GM12878 (cell line): Measurements from ENCODE around the gene CATSPER3. TPM values are rescaled to one million over a fixed set of nuclear protein-coding genes. Genes with fewer than 3 reads are reported as not detected.

ENCODE experiments used
- ATAC-seq: fragments of 200-7000 bp; cut with Tn5 transposase; 3 replicates; pipeline ENCODE4 v1.9.1; 2020; ENCODE audit warnings: mild to moderate bottlenecking, moderate library complexity
- BruUV-seq: library from RNA; stranded (reverse); fragments of 400-500 nt; replicated peaks from 2 replicates; lab custom pipeline; 2021; lab: Mats Ljungman, UMichigan
- CTCF ChIA-PET: fragments of 300-600 bp; sonication (Branson Sonifier 250); formaldehyde crosslinking; extraction: SDS; loops from one replicate; lab custom pipeline; 2021; ENCODE audit warnings: inconsistent platforms; lab: Yijun Ruan, JAX
- POLR2A ChIA-PET: fragments of 350-600 bp; formaldehyde crosslinking; extraction: SDS; loops from one replicate; lab custom pipeline; 2021; ENCODE audit warnings: inconsistent platforms; lab: Charles Lee
- RAD21 ChIA-PET: fragments of 300-600 bp; sonication (Branson Sonifier 250); formaldehyde crosslinking; loops from one replicate; lab custom pipeline; 2023; ENCODE audit warnings: antibody characterized with exemption; ENCODE audit not compliant: unreplicated experiment; lab: Charles Lee
- SMC1A ChIA-PET: fragments of 300-600 bp; sonication (Branson Sonifier 250); formaldehyde crosslinking; loops from one replicate; lab custom pipeline; 2023; ENCODE audit not compliant: unreplicated experiment, uncharacterized antibody; lab: Charles Lee
- DNase-seq: peaks from one replicate; pipeline ENCODE4 v3.0.0-alpha.2; 2011; ENCODE audit warnings: low read depth, low spot score
- FAIRE-seq: peaks from 3 replicates; lab custom pipeline; 2011; peaks lifted over from hg19 to GRCh38; lab: Jason Lieb, UNC
- H2AFZ ChIP-seq: 2 replicates; pipeline ENCODE4 v1.6.0; 2011; ENCODE audit warnings: low read depth, low read length, control low read depth; ENCODE audit not compliant: control insufficient read depth
- H3K27ac ChIP-seq: 2 replicates; pipeline ENCODE4 v1.5.1; 2011; ENCODE audit warnings: control low read depth; ENCODE audit not compliant: control insufficient read depth, insufficient read depth
- H3K27me3 ChIP-seq, 2 experiments: replicated peaks in 1 of 2; 2 replicates each; pipeline versions ENCODE4 v1.6.0 to v1.6.1; 2011; ENCODE audit warnings: low read length in 1 of 2; ENCODE audit not compliant: control insufficient read depth in 2 of 2, insufficient read depth in 2 of 2
- H3K36me3 ChIP-seq, 2 experiments: 2 replicates each; pipeline ENCODE4 v1.5.1; 2011; ENCODE audit warnings: low read length in 1 of 2; ENCODE audit not compliant: control insufficient read depth in 2 of 2, insufficient read depth in 2 of 2
- H3K4me1 ChIP-seq: 2 replicates; pipeline ENCODE4 v1.6.1; 2011; ENCODE audit warnings: mild to moderate bottlenecking, low read length, moderate library complexity, mixed read lengths; ENCODE audit not compliant: control insufficient read depth, insufficient read depth
- H3K4me2 ChIP-seq: 2 replicates; pipeline ENCODE4 v1.6.0; 2011; ENCODE audit warnings: control low read depth; ENCODE audit not compliant: control insufficient read depth, insufficient read depth
- H3K4me3 ChIP-seq: fragments of 200-600 bp; sonication (generic); 2 replicates; pipeline ENCODE4 v1.5.1; 2016
- H3K79me2 ChIP-seq: 2 replicates; pipeline ENCODE4 v1.6.0; 2011; ENCODE audit warnings: low read length; ENCODE audit not compliant: control insufficient read depth, insufficient read depth
- H3K9ac ChIP-seq: 2 replicates; pipeline ENCODE4 v1.8.0; 2011; ENCODE audit warnings: low read length, control low read depth, mixed read lengths; ENCODE audit not compliant: control insufficient read depth, insufficient read depth
- H3K9me3 ChIP-seq: replicated peaks from 3 replicates; pipeline ENCODE4 v1.5.1; 2011; ENCODE audit warnings: mild to moderate bottlenecking, low read length; ENCODE audit not compliant: control insufficient read depth, insufficient read depth
- H4K20me1 ChIP-seq: 2 replicates; pipeline ENCODE4 v1.6.0; 2011; ENCODE audit not compliant: control insufficient read depth, insufficient read depth
- CBX3 ChIP-seq: fragments of 200-600 bp; sonication (generic); IDR thresholded peaks from 2 replicates; pipeline ENCODE4 v1.6.1; 2016; ENCODE audit warnings: low read depth, borderline replicate concordance
- EED ChIP-seq: sonication (generic); IDR thresholded peaks from 2 replicates; pipeline ENCODE4 v1.6.1; 2016; ENCODE audit warnings: antibody characterized with exemption, low read depth
- ETV6 ChIP-seq, 2 experiments: fragments of 450-650 bp in 1 of 2; IDR thresholded peaks in 1 of 2; conservative IDR thresholded peaks in 1 of 2; 2 replicates each; pipeline ENCODE4 v1.6.1; 2014; ENCODE audit warnings: antibody characterized with exemption in 1 of 2, borderline replicate concordance in 1 of 2, low read depth in 1 of 2, mild to moderate bottlenecking in 1 of 2, moderate library complexity in 1 of 2
- GATAD2B ChIP-seq: fragments of 450-650 bp; conservative IDR thresholded peaks from 2 replicates; pipeline ENCODE4 v1.6.1; 2017; ENCODE audit warnings: low read depth, mild to moderate bottlenecking, moderate library complexity
- MLLT1 ChIP-seq: fragments of 450-650 bp; IDR thresholded peaks from 2 replicates; pipeline ENCODE4 v1.6.1; 2016; ENCODE audit warnings: mild to moderate bottlenecking
- RCOR1 ChIP-seq: conservative IDR thresholded peaks from 2 replicates; pipeline ENCODE4 v1.6.1; 2012; ENCODE audit warnings: low read depth, low read length, improper control_type of control experiment
- ZBTB11 ChIP-seq: fragments of 450-650 bp; formaldehyde crosslinking; IDR thresholded peaks from 2 replicates; pipeline ENCODE4 v1.5.0; 2022; ENCODE audit warnings: mild to moderate bottlenecking, missing genetic modification characterization
- ZNF207 ChIP-seq: fragments of 450-650 bp; IDR thresholded peaks from 2 replicates; pipeline ENCODE4 v1.6.1; 2014; ENCODE audit warnings: antibody characterized with exemption, mild to moderate bottlenecking, borderline replicate concordance
- ZNF274 ChIP-seq: IDR thresholded peaks from one replicate; pipeline ENCODE4 v1.8.0; 2011; ENCODE audit not compliant: insufficient read length, insufficient read depth
- in situ Hi-C: fragments of 300-500 bp; cut with MboI; formaldehyde crosslinking; loops from 9 replicates; pipeline ENCODE4 v1.14.3; 2018; ENCODE audit warnings: mixed read lengths
- intact Hi-C: fragments of 100-400 bp; cut with micrococcal nuclease; formaldehyde crosslinking; loops from one replicate; pipeline ENCODE4 v1.14.2; 2022; ENCODE audit not compliant: unreplicated experiment
- polyA plus RNA-seq, 11 experiments: library from polyadenylated mRNA; depleted of rRNA in 4 of 11; unstranded in 6 of 11; stranded (reverse) in 5 of 11; fragments of >200 nt; fragmentation: Nextera tagmentation in 4 of 11; fragmentation: Illumina TruSeq in 1 of 11; extraction: Ambion mirVana in 4 of 11; extraction: Trizol in 1 of 11; gene quantifications; 1 replicate in 1 of 11; 2 replicates in 10 of 11; pipeline versions ENCODE4 v1.2.1 to v1.2.3, GENCODE V29; 2011 to 2016; ENCODE audit warnings: inconsistent platforms in 2 of 11, missing spikeins in 2 of 11, low read depth in 1 of 11
- total RNA-seq, 4 experiments: library from RNA; depleted of rRNA in 3 of 4; stranded (reverse); fragments of >200 nt in 3 of 4; fragmentation: Illumina TruSeq in 1 of 4; extraction: Trizol in 1 of 4; gene quantifications; 2 replicates each; pipeline versions ENCODE4 v1.2.1 to v1.2.3, GENCODE V29; 2013 to 2021
- TF ChIP-seq, protein P1 (sequence below): fragments of 450-650 bp; formaldehyde crosslinking; IDR thresholded peaks from 2 replicates; pipeline ENCODE4 v1.4.0; 2020; ENCODE audit warnings: mild to moderate bottlenecking, moderate library complexity
- TF ChIP-seq, protein P2 (sequence below): IDR thresholded peaks from 2 replicates; pipeline ENCODE4 v1.6.1; 2011; ENCODE audit warnings: mild to moderate bottlenecking, low read depth, low read length, moderate library complexity; ENCODE audit not compliant: insufficient replicate concordance
- TF ChIP-seq, protein P3 (sequence below): fragments of 450-650 bp; IDR thresholded peaks from 2 replicates; pipeline ENCODE4 v1.6.1; 2017; ENCODE audit warnings: borderline replicate concordance

Gene CATSPER3
- total and polyA plus RNA-seq, 10 of the 15 experiments (the other 5 are each of a cell fraction or from before 2014, with no cell fraction given): 0.06 to 0.38 (median 0.13) TPM; not detected in 4

DNA sequence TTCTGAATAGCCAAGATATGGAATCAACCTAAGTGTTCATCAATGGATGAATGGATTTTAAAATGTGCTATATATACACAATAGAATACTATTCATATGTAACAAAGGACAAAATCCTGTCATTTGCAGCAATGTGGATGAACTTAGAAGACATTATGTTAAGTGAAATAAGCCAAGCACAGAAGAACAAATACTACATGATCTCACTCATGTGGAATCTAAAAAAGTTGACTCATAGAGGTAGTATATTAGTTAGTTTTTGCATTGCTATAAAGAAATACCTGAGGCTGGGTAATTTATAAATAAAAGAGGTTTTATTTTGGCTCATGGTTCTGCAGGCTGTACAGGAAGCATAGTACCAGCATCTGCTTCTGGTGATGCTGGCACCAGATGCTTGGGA is 8.1 kb downstream of the CATSPER3 start:
- TF ChIP-seq CBX3 (no peak), RCOR1 (no peak), GATAD2B (no peak), ETV6 (conservative IDR thresholded peaks at IDR 0.05 in 1 of 2, IDR thresholded peaks at IDR 0.05 in 1 of 2; ENCODE audit: borderline replicate concordance in 1 of 2, low read depth in 1 of 2) (no peak), EED (no peak), MLLT1 (no peak), ZBTB11 (no peak), ZNF274 (no peak), ZNF207 (no peak)
- TF ChIP-seq, protein P1, sequence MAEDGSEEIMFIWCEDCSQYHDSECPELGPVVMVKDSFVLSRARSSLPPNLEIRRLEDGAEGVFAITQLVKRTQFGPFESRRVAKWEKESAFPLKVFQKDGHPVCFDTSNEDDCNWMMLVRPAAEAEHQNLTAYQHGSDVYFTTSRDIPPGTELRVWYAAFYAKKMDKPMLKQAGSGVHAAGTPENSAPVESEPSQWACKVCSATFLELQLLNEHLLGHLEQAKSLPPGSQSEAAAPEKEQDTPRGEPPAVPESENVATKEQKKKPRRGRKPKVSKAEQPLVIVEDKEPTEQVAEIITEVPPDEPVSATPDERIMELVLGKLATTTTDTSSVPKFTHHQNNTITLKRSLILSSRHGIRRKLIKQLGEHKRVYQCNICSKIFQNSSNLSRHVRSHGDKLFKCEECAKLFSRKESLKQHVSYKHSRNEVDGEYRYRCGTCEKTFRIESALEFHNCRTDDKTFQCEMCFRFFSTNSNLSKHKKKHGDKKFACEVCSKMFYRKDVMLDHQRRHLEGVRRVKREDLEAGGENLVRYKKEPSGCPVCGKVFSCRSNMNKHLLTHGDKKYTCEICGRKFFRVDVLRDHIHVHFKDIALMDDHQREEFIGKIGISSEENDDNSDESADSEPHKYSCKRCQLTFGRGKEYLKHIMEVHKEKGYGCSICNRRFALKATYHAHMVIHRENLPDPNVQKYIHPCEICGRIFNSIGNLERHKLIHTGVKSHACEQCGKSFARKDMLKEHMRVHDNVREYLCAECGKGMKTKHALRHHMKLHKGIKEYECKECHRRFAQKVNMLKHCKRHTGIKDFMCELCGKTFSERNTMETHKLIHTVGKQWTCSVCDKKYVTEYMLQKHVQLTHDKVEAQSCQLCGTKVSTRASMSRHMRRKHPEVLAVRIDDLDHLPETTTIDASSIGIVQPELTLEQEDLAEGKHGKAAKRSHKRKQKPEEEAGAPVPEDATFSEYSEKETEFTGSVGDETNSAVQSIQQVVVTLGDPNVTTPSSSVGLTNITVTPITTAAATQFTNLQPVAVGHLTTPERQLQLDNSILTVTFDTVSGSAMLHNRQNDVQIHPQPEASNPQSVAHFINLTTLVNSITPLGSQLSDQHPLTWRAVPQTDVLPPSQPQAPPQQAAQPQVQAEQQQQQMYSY (CRISPR knock-in tag): no peak
- TF ChIP-seq, protein P2, sequence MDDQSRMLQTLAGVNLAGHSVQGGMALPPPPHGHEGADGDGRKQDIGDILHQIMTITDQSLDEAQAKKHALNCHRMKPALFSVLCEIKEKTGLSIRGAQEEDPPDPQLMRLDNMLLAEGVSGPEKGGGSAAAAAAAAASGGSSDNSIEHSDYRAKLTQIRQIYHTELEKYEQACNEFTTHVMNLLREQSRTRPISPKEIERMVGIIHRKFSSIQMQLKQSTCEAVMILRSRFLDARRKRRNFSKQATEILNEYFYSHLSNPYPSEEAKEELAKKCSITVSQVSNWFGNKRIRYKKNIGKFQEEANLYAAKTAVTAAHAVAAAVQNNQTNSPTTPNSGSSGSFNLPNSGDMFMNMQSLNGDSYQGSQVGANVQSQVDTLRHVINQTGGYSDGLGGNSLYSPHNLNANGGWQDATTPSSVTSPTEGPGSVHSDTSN: no peak
- TF ChIP-seq, protein P3, sequence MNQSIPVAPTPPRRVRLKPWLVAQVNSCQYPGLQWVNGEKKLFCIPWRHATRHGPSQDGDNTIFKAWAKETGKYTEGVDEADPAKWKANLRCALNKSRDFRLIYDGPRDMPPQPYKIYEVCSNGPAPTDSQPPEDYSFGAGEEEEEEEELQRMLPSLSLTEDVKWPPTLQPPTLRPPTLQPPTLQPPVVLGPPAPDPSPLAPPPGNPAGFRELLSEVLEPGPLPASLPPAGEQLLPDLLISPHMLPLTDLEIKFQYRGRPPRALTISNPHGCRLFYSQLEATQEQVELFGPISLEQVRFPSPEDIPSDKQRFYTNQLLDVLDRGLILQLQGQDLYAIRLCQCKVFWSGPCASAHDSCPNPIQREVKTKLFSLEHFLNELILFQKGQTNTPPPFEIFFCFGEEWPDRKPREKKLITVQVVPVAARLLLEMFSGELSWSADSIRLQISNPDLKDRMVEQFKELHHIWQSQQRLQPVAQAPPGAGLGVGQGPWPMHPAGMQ: no peak
- H3K4me1 ChIP-seq: no peaks in the 10 kb centered on the region
- no peak overlapping the region for H3K9ac ChIP-seq
- no peaks in the 10 kb centered on the region for H3K36me3 ChIP-seq
- H3K9me3 ChIP-seq: no peaks in the 10 kb centered on the region; the same call in 2 of the 3 replicates
- POLR2A ChIA-PET: no interaction called here
- ATAC-seq (no peak), FAIRE-seq (no peak), DNase-seq (no peak)
- no peak overlapping the region for H3K4me3 ChIP-seq
- H3K27ac ChIP-seq: no peak overlapping the region
- RAD21 ChIA-PET: no interaction called here
- no peak overlapping the region for H3K4me2 ChIP-seq
- H3K79me2 ChIP-seq: no peaks in the 10 kb centered on the region
- H4K20me1 ChIP-seq: no peaks in the 10 kb centered on the region
- intact Hi-C loops: no loop called here
- in situ Hi-C loops: no loop called here
- BruUV-seq: no TSS peak
- CTCF ChIA-PET: no interaction called here
- no peak overlapping the region for H2AFZ ChIP-seq
- SMC1A ChIA-PET: interaction anchor here (1.1 kb wide), 1 partner anchor 16 kb away, joined by 3 read pairs; no protein-coding TSS in a partner anchor
- H3K27me3 ChIP-seq: no peaks in the 10 kb centered on the region
